Fibroblast of villous mesenchyme (primary cell): Measurements from ENCODE around the gene ATXN7L3. TPM values are rescaled to one million over a fixed set of nuclear protein-coding genes. Genes with fewer than 3 reads are reported as not detected.
"Not testable (repeated sequence)": the region's sequence is repeated elsewhere in the genome, so short reads cannot be mapped to it uniquely, and the experiment has no call there.

Source experiments
- DNase-seq: peaks from one replicate; pipeline ENCODE4 v3.0.0-alpha.2; 2010; ENCODE audit warnings: low read depth
- H3K4me3 ChIP-seq: 2 replicates; pipeline ENCODE4 v1.5.1; 2011; ENCODE audit warnings: low read depth, mild to moderate bottlenecking, low read length
- total RNA-seq: library from RNA; depleted of rRNA; stranded (reverse); fragments of >200 nt; gene quantifications from 2 replicates; pipeline ENCODE4 v1.2.3, GENCODE V29; 2012
- TF ChIP-seq, protein P1 (sequence below): IDR thresholded peaks from 2 replicates; pipeline ENCODE4 v1.5.1; 2012; ENCODE audit warnings: low read depth, mild to moderate bottlenecking, low read length; ENCODE audit not compliant: insufficient read depth

Gene ATXN7L3
- total RNA-seq = 43.6 and 48.3 TPM in 2 replicates

DNA sequence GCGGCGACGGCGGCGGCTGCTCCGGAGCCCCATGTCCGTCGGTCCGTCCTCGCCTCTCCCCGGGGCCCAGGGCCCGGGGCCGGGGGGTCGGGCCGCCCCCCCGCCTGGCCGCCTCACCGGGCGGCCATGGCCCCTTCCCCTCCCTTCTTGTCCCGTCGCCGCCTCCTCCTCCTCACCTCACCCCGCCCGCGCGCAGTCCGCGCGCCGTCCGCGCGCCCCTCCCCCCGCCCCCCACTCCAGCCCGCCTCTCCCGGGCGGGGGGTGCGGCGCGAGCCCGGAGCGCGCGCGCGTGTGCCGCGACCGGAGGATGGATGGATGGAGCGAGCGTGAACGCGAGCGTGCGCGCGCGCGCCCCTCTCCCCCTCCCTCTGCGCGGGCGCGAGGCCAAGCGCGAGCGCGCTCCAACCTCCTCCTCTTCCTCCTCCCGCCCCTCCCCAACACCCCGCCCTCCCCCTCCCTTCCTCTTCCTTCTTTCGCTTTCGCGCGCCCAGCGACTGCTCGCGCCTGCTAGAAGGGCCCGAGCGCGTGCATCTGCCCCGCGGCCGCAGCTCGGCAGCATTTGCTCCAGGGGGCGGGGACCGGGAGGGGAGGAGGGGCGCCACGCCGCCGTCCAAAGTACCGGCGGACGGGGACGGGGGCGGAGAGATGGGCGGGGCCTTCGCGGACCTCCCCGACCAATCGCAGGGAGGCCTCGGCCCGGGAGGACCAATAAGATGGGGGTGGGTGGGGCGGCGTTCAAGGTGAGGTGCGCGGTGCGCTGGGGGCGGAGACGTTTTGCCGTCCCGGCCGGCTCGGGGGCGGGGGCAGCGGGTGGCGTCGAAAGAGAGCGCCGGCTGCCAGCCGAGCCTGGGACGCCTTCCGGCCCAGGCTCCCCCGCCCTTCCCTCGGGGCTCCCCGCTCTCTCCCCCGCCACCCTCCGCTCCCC is at the start of gene ATXN7L3:
Gene ATXN7L3 (minus strand): TSS at position 332 of the 925 bp plus-strand sequence. CDS start 1,814 bp downstream, outside the sequence.
- peak; percentile 99 for DNase-seq
- H3K4me3 ChIP-seq = peak within 1 kb of the TSS; percentile 85
- TF ChIP-seq, protein P1, sequence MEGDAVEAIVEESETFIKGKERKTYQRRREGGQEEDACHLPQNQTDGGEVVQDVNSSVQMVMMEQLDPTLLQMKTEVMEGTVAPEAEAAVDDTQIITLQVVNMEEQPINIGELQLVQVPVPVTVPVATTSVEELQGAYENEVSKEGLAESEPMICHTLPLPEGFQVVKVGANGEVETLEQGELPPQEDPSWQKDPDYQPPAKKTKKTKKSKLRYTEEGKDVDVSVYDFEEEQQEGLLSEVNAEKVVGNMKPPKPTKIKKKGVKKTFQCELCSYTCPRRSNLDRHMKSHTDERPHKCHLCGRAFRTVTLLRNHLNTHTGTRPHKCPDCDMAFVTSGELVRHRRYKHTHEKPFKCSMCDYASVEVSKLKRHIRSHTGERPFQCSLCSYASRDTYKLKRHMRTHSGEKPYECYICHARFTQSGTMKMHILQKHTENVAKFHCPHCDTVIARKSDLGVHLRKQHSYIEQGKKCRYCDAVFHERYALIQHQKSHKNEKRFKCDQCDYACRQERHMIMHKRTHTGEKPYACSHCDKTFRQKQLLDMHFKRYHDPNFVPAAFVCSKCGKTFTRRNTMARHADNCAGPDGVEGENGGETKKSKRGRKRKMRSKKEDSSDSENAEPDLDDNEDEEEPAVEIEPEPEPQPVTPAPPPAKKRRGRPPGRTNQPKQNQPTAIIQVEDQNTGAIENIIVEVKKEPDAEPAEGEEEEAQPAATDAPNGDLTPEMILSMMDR = no peak

- DNase-seq = no peak
- TF ChIP-seq, protein P1 = no peak
- H3K4me3 ChIP-seq = no peak overlapping the region
Observed at GRCh38 chr17:44247876-44248736, 48.4 kb upstream of the ATXN7L3 start.

- TF ChIP-seq, protein P1 = no peak
- peak; percentile 17 for DNase-seq
- no peak overlapping the region for H3K4me3 ChIP-seq
Observed at GRCh38 chr17:44247440-44247841, 47.8 kb upstream of the ATXN7L3 start.

GRCh38 chr17:44241106-44241624 is 41.5 kb upstream of the ATXN7L3 start:
- peak; percentile 21 for DNase-seq
- H3K4me3 ChIP-seq = no peak overlapping the region
- TF ChIP-seq, protein P1 = no peak

DNA sequence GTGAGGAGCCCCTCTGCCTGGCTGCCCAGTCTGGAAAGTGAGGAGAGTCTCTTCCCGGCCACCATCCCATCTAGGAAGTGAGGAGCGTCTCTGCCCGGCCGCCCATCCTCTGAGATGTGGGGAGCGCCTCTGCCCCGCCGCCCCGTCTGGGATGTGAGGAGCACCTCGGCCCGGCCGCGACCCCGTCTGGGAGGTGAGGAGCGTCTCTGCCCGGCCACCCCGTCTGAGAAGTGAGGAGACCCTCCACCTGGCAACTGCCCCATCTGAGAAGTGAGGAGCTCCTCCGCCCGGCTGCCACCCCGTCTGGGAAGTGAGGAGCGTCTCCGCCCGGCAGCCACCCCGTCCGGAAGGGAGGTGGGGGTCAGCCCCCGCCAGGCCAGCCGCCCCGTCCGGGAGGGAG is 38.2 kb upstream of the ATXN7L3 start:
- not testable (repeated sequence) for DNase-seq

DNA sequence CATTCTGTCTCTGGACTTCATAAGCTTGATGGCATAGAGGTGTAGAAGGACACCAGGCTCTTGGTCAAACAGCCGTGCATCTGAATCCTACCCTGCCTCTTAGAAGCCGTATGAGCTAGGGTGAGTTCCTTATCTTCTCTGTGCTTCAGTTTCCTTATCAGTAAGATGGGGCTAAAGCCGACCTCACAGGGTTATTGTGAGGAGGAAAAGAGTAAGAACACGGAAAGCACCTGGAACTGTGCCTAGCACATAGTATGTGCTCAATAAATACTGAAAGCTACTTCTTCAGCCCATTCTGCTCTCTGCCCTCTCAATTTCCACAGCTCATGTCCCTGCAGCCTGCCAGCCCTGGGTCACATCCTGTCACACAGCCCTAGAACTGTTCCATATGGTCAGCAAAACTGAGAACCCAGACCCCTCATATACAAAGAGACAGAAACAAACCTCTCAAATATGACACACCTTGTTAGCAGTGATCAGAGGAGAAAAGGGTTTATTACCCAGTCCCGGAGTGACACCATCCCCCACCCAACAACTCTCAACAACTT is 36.8 kb upstream of the ATXN7L3 start:
- TF ChIP-seq, protein P1 = no peak
- DNase-seq = no peak

More for the DNA sequence above, 38.2 kb upstream of the ATXN7L3 start:
- not testable (repeated sequence) for H3K4me3 ChIP-seq

More for the DNA sequence above, 36.8 kb upstream of the ATXN7L3 start:
- H3K4me3 ChIP-seq = no peak overlapping the region
